Activated CD4-positive, CD25-positive, alpha-beta regulatory T cell (primary cell): Measurements from ENCODE around the gene GTF2H4.
"Not testable (repeated sequence)": the region's sequence is repeated elsewhere in the genome, so short reads cannot be mapped to it uniquely, and the experiment has no call there.

ENCODE experiments used
- DNase-seq, 4 experiments: peaks; one replicate each; lab custom pipeline; 2025; lab: John Stamatoyannopoulos, UW

GTF2H4 gene

GRCh38 chr6:30924040-30924627 lies 16.1 kb downstream of the GTF2H4 start:
- DNase-seq = not testable (repeated sequence)

GRCh38 chr6:30926644-30927043 lies 18.6 kb downstream of the GTF2H4 start:
- no peak for DNase-seq

GRCh38 chr6:30927080-30927479 lies 19.1 kb downstream of the GTF2H4 start:
- DNase-seq = not testable (repeated sequence)

GRCh38 chr6:30928677-30929076 lies 20.7 kb downstream of the GTF2H4 start:
- no peak for DNase-seq

GRCh38 chr6:30930506-30930905 lies 22.5 kb downstream of the GTF2H4 start:
- no peak for DNase-seq

- DNase-seq = no peak
These were observed 23.3 kb downstream of the GTF2H4 start for GRCh38 chr6:30931272-30931671.

- no peak for DNase-seq
These were observed 24.1 kb downstream of the GTF2H4 start, which contains the start of gene SFTA2 for GRCh38 chr6:30931969-30932645. Gene SFTA2 (minus strand): TSS chr6:30932170. CDS start chr6:30932096, 74 bp downstream.

- DNase-seq = no peak
These were observed 24.8 kb downstream of the GTF2H4 start for GRCh38 chr6:30932665-30933365.

- no peak for DNase-seq
These were observed 27.0 kb downstream of the GTF2H4 start for GRCh38 chr6:30935018-30935417.

GRCh38 chr6:30937265-30937664 lies 29.3 kb downstream of the GTF2H4 start:
- DNase-seq = no peak

GRCh38 chr6:30938730-30939129 lies 30.7 kb downstream of the GTF2H4 start:
- no peak for DNase-seq

GRCh38 chr6:30939473-30939872 lies 31.5 kb downstream of the GTF2H4 start:
- DNase-seq = no peak

- no peak for DNase-seq
These were observed 32.5 kb downstream of the GTF2H4 start, which contains the start of gene MUCL3 for GRCh38 chr6:30940361-30940986. Gene MUCL3 (plus strand): TSS chr6:30940973. CDS start chr6:30941000, 27 bp downstream.

- DNase-seq = no peak
These were observed 34.5 kb downstream of the GTF2H4 start for GRCh38 chr6:30942338-30943060.

- DNase-seq = no peak
These were observed 36.0 kb downstream of the GTF2H4 start for GRCh38 chr6:30944051-30944450.

- no peak for DNase-seq
These were observed 37.3 kb downstream of the GTF2H4 start for GRCh38 chr6:30945281-30945680.

GRCh38 chr6:30947231-30947630 lies 39.2 kb downstream of the GTF2H4 start:
- DNase-seq = no peak

GRCh38 chr6:30948811-30949210 lies 40.8 kb downstream of the GTF2H4 start:
- no peak for DNase-seq

GRCh38 chr6:30951907-30952469 lies 44.0 kb downstream of the GTF2H4 start:
- DNase-seq = no peak

GRCh38 chr6:30954631-30955366 lies 46.8 kb downstream of the GTF2H4 start:
- DNase-seq = no peak
